Measurements from ENCODE around the gene BHLHE23.

Gene BHLHE23

DNA sequence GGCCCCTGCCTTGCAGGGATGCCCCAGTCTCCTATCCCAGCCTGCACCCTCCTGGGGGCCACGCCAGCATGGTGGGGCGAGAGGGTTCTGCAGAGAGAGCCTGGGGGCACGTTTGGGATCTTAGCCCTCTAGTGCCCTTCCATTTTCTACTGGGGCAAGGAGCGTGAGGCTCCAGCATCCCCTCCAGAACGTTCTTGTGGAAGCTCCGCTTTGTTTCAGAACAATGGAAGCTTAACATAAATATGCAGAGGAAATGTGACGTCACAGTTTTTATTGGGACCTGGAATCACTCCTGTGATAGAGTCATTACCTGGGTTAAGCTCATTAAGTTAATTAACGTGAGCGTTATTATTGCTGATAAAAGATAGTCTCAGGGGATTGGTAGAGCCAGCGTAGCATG lies 19.6 kb downstream of the BHLHE23 start:
- DNase-seq = no peak

GRCh38 chr20:62986257-62986800 lies 20.4 kb downstream of the BHLHE23 start:
- DNase-seq = no peak

DNA sequence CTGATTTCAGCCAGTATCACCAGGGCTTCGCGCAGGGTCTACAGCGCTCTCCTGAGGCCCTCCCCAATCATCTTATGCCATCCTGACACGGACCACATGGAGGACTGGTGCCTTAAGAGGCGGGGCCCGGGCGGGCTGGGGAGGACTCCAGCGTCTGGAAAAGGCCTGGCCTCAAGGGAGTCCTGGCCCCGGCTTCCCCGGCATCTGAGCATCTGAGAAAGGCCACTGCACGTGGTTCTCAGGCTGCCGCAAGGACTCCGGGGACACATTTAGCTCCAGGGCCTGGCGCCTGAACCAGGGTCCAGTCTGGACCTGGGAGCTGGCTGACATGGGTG lies 21.4 kb downstream of the BHLHE23 start:
- DNase-seq = no peak

DNA sequence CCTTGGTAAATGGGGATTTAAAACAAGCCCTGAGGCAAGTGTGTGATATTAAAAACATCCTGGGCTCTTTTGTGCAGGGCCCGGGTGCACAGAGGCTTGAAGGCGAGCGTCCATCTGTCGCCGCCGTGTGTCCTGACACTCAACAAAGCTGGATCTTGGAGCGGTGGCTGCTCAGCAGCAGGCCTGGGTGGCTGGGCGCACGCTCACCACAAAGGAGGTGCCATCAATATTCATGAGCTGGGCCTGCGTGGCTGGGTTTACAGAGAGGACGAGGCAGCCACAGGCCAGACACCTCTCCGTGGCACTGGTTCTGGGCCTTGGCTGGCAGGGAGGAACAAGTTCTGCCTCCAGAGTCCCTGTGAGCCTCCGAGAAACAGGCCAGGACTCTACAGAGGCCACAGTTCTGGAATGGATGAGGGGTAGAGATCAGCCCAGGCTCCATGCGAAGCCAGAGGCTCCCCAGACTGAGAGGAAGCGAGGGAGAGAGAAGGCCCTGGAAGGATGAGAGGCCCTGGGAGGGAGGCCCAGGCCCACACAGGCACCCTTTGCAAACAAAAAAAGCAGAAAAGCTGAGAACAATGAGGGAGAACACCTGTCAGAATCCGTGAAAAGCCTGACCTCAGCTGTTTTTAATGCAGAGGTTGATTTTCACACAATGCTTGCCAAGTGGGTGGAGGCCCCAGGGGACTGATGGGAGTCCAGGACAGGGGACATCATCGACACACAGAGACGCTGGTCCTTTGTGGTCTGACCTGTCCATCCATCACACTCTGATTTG lies 21.9 kb downstream of the BHLHE23 start:
- DNase-seq = no peak

- DNase-seq = no peak
Measured at GRCh38 chr20:62983210-62983609, 23.6 kb downstream of the BHLHE23 start.

GRCh38 chr20:62982124-62983075 lies 24.4 kb downstream of the BHLHE23 start:
- no peak for DNase-seq

DNA sequence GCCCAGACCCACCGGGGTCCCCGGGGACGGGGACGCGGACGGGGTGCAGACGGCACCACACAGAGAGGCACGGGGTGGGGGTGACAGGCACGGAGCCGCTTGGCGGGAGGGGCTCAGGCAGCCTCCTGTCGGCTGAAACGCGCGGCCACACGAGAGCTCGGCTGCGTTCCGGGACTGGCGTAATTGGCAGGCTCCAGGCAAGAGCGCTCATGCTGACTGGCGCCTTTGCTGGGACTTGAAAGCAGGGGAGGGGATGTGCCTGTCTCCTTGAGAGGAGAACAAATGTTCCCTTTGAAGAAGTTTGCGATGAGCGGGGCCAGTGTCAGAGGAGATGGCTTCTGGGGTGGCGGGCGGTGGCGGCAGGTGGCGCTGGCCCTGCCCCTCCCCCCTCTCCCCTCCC lies 25.8 kb downstream of the BHLHE23 start:
- DNase-seq = no peak

- no peak for DNase-seq
Measured at GRCh38 chr20:62980380-62980960, 26.3 kb downstream of the BHLHE23 start.

DNA sequence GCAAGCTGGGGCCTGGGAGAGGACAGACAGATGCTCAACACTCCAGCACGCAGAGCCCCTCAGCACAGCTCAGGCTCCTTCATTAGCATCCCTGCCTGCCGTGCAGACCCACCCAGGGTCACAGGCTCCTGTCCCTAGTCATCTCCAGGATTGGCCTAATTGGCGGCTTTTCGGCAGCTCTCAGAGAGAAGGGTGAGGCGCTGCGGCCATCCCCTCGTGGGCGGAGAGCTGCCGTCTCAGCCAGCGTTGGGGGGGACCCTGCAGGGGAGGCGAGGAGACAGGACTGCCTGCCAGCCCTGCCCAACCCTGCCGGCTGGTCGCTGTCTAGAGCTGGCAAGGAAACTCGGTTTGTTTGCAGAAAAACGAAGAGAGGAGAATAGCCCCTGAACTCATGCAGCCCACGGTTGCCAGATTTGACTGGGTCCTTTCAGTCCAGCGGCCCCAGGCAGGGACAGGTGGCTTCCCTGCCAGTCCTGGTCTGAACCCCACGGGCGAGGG lies 26.8 kb downstream of the BHLHE23 start:
- DNase-seq = no peak

DNA sequence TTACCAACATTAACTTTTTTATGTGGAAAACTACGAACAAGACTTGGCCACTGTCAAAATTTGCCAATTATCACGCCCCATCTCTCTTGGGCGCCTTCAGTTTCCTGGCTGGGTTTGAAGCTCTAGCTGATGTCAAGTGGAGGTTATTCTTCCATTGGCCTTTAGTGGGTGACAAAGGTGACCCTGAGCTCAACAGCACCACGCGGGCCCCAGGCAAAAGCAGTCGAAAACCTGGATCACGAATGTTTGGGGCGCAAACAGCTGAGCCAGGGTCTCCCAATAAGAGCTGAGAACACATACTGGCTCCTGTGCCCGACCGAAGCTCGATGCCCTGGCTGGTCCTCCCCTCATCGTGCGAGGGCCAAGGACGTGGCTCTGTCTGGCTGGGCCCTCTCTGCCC lies 27.5 kb downstream of the BHLHE23 start:
- no peak for DNase-seq

DNA sequence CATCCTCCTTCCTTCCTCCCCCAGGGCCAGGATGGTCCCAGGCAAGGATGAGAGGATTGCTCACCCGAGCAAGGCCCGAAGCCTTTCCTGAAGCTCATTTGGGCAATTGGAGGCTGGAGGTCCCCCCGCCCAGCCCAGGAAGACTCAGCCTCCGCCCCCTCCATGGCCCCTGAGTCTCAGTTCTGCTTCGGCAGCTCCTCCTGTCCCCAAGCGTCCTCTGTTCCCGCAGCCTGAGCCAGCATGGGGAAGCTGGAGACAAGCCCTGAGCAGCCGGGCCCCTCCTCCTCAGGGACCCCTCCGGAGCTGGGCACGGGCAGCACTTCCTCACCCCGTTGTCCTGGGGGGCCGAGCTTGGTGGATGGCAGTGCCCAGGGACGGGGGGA lies 28.2 kb downstream of the BHLHE23 start:
- DNase-seq = no peak

DNA sequence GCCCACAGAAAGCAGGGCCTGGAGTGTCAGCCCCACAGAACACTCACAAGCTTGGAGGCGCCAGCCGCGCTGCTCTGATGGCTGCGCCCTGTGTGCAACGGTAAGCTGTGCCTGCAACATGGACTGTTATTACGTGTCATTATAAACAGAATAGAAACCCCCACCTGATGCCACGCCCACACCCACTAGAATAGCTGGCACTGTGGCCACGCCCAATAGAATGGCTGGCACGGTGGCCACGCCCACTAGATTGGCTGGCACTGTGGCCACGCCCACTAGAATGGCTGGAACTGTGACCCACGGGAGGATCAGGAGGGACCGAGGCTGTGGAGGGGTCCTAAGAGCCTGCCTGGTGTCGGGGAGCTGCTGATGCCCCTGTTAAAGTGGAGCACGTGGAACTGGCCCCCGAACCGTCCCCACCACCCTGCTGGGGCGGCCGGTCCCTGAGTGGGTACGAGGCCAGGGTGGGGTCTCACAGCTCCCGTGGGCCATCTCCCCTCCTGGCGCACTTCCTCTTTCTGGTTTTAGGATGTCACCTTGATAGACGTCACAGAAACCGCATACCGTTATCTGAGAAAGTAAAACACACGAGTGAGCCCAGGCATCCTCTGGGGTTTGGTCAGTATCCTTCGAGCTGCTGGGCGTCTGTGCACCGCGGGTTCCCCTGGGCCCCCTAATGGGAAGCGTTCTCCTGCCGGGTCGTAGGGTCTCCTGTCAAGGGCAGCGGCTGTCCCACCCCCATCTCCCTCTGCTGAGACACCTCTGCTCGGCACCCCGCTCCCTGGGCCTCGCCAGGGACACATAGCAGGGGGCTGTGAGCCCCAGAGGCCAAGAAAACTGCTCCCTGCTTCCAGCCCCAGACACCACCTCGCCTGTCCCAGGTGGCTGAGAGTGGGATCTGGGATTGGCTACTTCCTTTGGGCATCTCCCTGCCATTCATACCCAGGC lies 28.9 kb downstream of the BHLHE23 start:
- peak; percentile 73 for DNase-seq

DNA sequence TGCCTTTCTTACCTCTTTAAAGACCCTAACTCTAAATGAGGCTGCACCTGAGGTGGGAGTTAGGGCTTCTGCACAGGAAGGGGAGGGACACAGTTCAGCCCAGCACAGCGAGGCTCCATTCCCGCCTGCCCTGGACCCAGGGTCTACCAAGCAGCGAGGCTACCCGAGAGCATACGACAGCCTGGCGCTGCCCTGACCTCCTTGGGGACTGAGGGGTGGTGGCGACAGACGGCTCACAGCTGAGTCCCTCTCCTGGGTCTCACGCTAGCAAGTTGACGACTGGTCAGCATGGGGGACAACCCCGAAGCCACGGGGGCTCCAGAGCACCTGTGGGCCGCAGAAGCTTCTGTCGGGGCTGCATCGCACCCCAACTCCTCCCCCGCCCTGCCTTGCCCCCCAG lies 29.9 kb downstream of the BHLHE23 start:
- DNase-seq = no peak

DNA sequence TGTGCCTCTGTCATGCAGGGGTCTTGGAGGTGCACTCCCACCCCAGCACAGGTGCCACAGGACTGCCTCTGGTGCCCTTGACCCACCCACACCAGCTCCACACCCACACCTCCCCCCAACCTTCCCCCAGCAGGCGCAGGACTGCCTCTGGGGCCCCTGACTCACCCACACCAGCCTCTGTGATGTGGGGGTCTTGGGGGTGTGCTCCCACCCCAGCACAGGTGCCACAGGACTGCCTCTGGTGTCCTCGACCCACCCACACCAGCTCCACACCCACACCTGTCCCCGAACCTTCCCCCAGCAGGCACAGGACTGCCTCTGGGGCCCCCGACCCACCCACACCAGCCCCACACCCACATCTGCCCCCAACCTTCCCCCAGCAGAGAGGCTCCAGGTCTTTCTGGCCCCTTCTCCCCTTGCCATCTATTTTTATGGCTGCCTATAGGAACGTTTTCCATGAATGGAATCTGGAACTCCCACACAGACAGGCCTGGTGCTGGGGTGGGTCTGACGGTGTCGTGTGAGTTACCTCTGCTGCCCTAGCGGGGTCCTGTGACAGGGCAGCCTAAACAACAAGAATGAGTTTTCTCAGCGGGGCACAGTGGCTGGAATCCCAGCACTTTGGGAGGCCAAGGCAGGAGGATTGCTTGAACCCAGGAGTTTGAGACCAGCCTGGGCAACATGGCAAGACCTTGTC lies 30.8 kb downstream of the BHLHE23 start:
- DNase-seq = no peak

- DNase-seq = no peak
Measured at GRCh38 chr20:62975251-62975760, 31.5 kb downstream of the BHLHE23 start.

DNA sequence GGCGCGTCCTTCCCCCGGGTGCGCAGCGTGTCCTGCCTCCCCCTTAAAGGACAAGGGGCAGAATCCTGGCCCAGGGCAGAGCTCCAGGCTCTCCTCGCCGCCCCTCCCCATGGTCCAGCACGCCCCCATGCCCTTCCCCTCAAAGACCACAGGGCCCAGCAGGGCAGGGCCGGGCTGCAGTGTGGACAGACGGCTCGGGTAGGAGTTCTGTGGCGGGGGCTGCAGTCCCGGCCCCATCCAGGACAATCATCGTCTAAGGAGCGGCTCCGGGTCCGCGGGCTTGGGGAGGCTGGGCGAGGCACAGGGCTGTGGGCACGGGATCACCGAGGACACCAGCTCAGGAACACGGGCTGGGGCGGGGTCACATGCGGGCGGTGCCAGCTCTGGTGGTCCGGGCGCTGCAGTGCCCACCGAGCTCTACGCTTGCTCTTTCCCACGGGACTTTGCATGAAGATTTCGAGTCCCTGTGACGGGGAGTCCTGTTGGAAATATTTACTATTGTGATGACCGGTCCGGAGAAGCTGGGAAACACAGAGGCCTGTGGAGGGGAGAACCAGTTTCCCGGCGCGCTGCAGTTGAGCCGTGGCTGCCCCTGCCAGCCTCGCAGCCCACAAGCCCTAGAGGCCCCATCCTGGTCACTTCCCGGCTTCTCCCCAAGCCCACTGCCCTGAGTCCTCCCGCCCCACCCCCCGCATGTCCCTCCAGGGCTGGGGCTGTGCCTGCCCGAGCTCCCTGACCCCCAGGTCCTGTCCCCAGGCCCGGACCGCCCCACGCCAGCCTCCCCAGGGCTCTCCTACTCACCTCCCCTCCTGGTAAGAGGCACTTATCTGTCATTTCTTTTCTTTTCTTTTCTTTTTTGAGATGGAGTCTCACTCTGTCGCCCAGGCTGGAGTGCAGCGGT lies 33.7 kb downstream of the BHLHE23 start:
- DNase-seq = no peak

DNA sequence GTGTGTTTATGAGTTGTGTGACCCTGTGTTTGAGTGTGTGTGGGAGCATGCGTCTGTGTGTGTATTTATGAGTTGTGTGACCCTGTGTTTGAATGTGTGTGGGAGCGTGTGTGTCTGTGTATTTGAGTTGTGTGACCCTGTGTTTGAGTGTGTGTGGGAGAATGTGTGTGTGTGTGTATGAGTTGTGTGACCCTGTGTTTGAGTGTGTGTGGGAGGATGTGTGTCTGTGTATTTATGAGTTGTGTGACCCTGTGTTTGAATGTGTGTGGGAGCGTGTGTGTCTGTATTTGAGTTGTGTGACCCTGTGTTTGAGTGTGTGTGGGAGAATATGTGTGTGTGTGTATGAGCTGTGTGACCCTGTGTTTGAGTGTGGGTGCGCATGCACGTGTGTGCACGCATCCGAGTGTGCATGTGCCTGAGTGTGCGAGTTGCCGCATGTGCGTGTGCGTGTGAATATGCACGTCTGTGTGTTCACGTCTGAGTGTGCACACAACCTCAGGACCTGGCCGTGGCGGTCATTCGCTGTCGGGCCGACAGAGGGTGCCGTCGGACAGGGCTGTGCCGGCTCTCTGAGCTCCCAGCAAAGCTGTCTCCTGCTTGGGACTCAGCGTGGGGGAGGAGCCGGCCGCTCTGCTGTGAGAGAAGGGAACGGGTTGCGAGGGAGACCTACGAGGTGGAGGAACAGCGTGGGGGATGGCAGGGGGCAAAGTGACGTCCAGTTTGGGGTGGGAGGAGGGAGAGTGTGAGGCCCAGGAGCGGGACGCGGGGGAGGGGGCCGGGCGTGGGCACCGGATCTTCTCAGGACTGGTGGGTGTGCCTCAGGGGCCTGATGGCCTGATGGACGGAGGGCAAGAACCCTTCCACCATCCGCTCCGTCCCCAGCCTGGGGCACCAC lies 34.6 kb downstream of the BHLHE23 start:
- DNase-seq = peak; percentile 85

GRCh38 chr20:62971211-62971949 lies 35.4 kb downstream of the BHLHE23 start:
- no peak for DNase-seq
